ENCODE results near the gene PSAP. TPM values are rescaled to one million over a fixed set of nuclear protein-coding genes. Genes with fewer than 3 reads are reported as not detected.
A peak's percentile ranks its signal among the peaks of the same experiment; 100 is the strongest.

Gene PSAP
- total and polyA plus RNA-seq, 10 donors: 363 to 1,826 (median 1,412) TPM

DNA sequence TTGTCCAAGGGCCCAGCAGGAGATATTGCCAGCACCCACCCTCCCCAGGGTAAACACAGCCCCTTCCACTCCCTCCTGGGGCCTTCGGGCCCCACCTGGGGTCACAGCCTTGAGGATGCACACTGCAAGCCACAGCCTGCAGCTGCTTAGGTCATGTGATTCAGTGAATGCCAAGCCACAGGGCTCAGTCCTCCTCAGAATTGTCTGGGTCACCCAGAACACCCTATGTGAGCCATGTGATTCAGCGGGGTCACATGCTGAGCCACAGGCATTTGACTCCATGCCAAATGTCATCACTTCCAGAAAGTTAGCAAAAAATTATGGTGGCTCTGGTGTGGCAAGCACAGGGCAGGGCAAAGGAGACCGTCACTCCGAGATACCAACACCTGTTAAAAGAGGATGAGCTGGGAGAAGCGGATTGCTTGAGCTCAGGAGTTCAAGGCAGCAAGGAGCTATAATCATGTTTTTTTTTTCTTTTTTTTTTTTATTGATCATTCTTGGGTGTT is 17.2 kb upstream of the PSAP start:
- WGBS, 5 donors: 38 to 53% (median 46%) methylated on average over 5 of the region's 5 CpGs
- TF ChIP-seq, protein P1, sequence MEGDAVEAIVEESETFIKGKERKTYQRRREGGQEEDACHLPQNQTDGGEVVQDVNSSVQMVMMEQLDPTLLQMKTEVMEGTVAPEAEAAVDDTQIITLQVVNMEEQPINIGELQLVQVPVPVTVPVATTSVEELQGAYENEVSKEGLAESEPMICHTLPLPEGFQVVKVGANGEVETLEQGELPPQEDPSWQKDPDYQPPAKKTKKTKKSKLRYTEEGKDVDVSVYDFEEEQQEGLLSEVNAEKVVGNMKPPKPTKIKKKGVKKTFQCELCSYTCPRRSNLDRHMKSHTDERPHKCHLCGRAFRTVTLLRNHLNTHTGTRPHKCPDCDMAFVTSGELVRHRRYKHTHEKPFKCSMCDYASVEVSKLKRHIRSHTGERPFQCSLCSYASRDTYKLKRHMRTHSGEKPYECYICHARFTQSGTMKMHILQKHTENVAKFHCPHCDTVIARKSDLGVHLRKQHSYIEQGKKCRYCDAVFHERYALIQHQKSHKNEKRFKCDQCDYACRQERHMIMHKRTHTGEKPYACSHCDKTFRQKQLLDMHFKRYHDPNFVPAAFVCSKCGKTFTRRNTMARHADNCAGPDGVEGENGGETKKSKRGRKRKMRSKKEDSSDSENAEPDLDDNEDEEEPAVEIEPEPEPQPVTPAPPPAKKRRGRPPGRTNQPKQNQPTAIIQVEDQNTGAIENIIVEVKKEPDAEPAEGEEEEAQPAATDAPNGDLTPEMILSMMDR (IDR thresholded peaks at IDR 0.05 in 8 of 11, conservative IDR thresholded peaks at IDR 0.05 in 3 of 11): no peak
- TF ChIP-seq POLR2AphosphoS5 (IDR thresholded peaks at IDR 0.05): peak; percentile 27 to 86 (median 42)
- intact Hi-C loops (cut with DNase I; ENCODE audit: low total_unique reads): no loop called here
- Histone ChIP-seq H3K27ac (peak overlapping the region in 4 of 8 donors; percentile 28 to 62 (median 52)), H3K9me3 (no peaks in the 10 kb centered on the region), H3K4me3 (no peak overlapping the region), H3K36me3 (no peaks in the 10 kb centered on the region), H3K27me3 (replicated peaks in 1 of 7) (no peaks in the 10 kb centered on the region), H3K4me1 (peaks cover 0 to 30% (median 6%) of the 10 kb centered on the region in 6 donors)
- peak; percentile 77 for DNase-seq

DNA sequence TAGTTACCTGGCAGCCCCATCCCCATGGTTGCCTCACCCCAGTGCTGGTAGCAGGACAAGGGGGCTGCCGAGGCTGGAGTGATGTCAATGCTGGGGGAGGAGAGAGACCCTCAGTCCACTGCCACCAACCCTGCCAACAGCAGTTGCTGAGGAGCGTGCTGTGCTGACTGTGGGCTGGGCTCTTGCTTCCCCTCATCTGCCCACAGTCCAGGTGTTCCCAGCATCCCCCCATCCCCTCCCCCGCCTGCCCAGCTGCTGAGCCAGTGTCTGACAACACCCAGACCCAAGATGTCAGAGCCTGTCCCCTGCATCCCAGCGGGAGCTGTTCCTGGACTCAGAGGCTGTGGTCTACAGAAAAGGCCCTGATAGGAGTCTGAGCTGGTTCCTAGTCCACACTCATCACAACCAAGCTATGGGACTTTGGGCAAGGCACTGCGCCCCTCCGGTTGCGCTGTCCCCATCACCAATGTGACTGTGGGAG is 14.6 kb upstream of the PSAP start:
- no peaks in the 10 kb centered on the region for H3K27me3 ChIP-seq (replicated peaks in 1 of 7)

DNA sequence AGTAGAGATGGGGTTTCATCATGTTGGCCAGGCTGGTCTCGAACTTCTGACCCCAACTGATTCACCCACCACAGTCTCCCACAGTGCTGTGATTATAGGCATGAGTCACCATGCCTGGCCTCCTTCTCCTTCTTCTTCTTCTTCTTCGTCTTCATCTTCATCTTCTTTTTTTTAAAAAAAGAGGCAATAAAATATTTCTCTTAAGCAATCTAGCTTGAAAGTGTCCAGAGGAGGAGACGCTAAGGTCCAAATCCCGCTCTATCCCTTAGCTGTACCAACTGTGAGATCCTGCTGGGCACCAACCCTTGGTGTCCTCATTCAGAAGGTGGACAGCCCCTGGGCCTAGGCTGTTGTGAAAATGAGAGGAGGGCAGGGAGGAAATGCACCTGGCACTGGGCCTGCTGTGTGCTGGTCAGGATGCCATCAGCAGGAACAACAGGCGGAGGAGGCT is 13.9 kb upstream of the PSAP start:
- no peak overlapping the region for H3K27ac ChIP-seq
- peak; percentile 48 for DNase-seq

More for the DNA sequence above, 14.6 kb upstream of the PSAP start:
- H3K27ac ChIP-seq: no peak overlapping the region
- peaks cover 0 to 31% (median 12%) of the 10 kb centered on the region in 6 donors for H3K4me1 ChIP-seq
- H3K9me3 ChIP-seq: no peaks in the 10 kb centered on the region
- 74 to 94% (median 86%) methylated on average over 3 to 7 of the region's 7 CpGs for WGBS, 5 donors
- intact Hi-C loops (cut with DNase I; ENCODE audit: low total_unique reads): no loop called here
- peak; percentile 66 for DNase-seq
- no peaks in the 10 kb centered on the region for H3K36me3 ChIP-seq
- H3K4me3 ChIP-seq: no peak overlapping the region
- TF ChIP-seq POLR2AphosphoS5 (IDR thresholded peaks at IDR 0.05) (no peak), POLR2A (IDR thresholded peaks at IDR 0.05) (no peak)
- TF ChIP-seq, protein P1 (IDR thresholded peaks at IDR 0.05 in 8 of 11, conservative IDR thresholded peaks at IDR 0.05 in 3 of 11): no peak

DNA sequence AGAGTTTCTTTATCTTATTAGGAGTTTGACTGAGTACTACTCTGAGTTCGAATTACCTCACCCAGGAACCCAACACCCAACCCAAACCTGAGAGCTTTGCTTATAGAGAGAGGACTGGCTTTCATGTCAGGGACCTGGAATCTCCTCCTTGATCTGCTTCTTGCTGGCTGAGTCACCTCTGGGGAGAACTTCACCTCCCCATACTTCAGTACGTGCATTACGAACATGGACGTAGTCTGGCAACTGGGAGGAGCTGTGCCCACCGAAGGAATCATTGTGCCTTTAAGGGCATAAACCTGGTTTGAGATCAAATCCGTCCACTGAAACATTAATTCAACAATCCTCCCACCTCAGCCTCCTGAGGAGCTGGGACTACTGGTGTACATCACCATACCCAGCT is 12.2 kb upstream of the PSAP start:
- DNase-seq: peak; percentile 9
- H3K4me3 ChIP-seq: no peak overlapping the region
- TF ChIP-seq POLR2AphosphoS5 (IDR thresholded peaks at IDR 0.05) (no peak), POLR2A (IDR thresholded peaks at IDR 0.05) (no peak)
- TF ChIP-seq, protein P1 (IDR thresholded peaks at IDR 0.05 in 8 of 11, conservative IDR thresholded peaks at IDR 0.05 in 3 of 11): no peak
- no peak overlapping the region for H3K27ac ChIP-seq
- no peaks in the 10 kb centered on the region for H3K27me3 ChIP-seq (replicated peaks in 1 of 7)
- peaks cover 6 to 43% (median 22%) of the 10 kb centered on the region in 6 donors for H3K4me1 ChIP-seq
- no peaks in the 10 kb centered on the region for H3K36me3 ChIP-seq
- intact Hi-C loops (cut with DNase I; ENCODE audit: low total_unique reads): no loop called here
- H3K9me3 ChIP-seq: no peaks in the 10 kb centered on the region
- 92 to 98% (median 95%) methylated on average over 6 of the region's 6 CpGs for WGBS, 5 donors

More for the DNA sequence above, 13.9 kb upstream of the PSAP start:
- TF ChIP-seq POLR2A (IDR thresholded peaks at IDR 0.05): no peak
- TF ChIP-seq, protein P1 (IDR thresholded peaks at IDR 0.05 in 8 of 11, conservative IDR thresholded peaks at IDR 0.05 in 3 of 11): no peak
- no peak for TF ChIP-seq POLR2AphosphoS5 (IDR thresholded peaks at IDR 0.05)
- no peaks in the 10 kb centered on the region for H3K27me3 ChIP-seq (replicated peaks in 1 of 7)
- H3K36me3 ChIP-seq: no peaks in the 10 kb centered on the region
- no peaks in the 10 kb centered on the region for H3K9me3 ChIP-seq
- intact Hi-C loops (cut with DNase I; ENCODE audit: low total_unique reads): no loop called here
- no peak overlapping the region for H3K4me3 ChIP-seq
- WGBS, 5 donors: 72 to 81% (median 78%) methylated on average over 5 of the region's 5 CpGs
- H3K4me1 ChIP-seq: peaks cover 5 to 38% (median 19%) of the 10 kb centered on the region in 6 donors

Data from spleen (tissue), 11 donors.